ENCODE results near the gene DR1.

The DR1 gene

DNA sequence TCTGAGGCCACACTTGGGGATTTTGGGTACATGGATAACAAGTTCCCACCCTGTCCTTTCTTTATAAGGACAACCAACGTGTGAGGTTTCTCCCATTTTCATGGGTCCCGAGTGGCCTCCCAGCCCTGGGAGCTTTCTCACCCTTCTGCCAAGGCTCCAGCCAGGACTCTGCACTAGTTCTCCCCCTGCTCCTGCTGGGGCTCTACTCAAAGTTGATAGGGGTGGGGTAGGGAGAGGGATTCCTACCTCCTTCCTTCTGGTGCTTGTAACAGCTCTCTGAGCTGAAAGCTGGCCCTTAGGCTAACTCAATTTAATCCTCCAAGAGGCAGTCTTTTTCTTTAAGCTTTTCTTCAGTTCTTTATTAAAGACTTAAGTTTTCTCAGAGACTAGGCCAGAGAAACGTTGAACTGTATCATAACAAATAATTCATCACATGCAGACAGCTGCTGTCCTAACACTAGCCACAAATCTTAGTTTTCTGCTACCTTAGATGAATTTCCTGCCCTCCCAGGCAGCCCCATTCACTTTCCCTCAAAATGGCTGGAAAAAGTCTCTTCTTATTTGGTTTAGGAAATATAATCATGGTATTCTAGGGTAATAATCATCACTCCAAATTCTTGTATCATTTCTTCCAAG is 22.4 kb upstream of the DR1 start:
- H3K4me3 ChIP-seq (ENCODE audit: low read length): no peak overlapping the region
- H3K9me3 ChIP-seq (ENCODE audit: control insufficient read depth, low read depth, low read length): no peaks in the 10 kb centered on the region
- no peak overlapping the region for H3K9ac ChIP-seq (ENCODE audit: low read length)
- H3K36me3 ChIP-seq (ENCODE audit: control insufficient read depth, low read depth, low read length): no peaks in the 10 kb centered on the region
- H3K27ac ChIP-seq (ENCODE audit: low read length): no peak overlapping the region
- H3K4me1 ChIP-seq (ENCODE audit: control insufficient read depth, low read depth, low read length): no peaks in the 10 kb centered on the region
- H3K27me3 ChIP-seq (ENCODE audit: control insufficient read depth, insufficient read depth, low read length): no peaks in the 10 kb centered on the region

DNA sequence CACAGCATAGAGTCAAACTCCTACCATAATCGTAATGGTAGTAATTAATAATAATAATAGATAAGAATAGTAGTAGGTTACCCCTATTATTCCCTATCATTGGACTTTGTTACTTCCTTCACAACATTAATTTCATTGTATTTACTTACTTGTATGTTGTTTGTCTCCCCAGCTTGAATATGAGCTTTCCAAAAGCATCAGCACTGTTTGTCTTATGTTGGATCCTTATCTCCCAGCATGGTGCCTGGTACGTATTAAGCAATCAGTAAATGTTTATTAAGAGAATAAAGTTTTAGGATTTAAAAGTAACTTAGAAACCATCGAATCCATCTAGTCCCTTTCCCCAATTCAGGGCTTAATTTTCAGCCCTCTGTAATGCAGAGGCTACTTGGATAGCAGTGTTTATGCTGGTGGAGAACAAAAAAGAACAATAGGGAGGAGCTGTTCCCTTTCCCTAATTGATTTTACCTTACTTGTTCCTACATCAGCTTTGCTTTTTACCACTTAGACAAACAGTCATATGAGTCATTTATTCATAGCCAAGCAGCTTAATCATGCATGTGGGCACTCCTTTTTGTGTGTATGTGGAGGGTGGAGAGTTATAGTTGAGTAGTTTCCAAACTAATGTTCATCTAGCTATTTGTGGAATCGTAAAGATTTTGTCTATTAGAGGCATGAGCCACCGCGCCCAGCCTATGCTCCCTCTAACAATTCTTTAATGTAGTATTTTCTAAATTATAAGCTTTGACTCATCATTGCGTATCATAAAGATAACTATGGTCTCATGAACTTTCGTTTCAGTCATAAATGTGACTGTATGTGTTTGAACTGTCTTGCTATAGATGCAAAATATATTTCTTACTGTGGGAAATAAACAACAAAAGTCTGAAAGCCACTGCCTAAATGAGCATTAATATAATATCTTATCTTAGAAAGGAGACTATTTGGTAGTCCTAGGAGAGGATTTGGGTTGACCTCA is 20.9 kb upstream of the DR1 start:
- no peaks in the 10 kb centered on the region for H3K36me3 ChIP-seq (ENCODE audit: control insufficient read depth, low read depth, low read length)
- H3K27me3 ChIP-seq (ENCODE audit: control insufficient read depth, insufficient read depth, low read length): no peaks in the 10 kb centered on the region
- H3K4me3 ChIP-seq (ENCODE audit: low read length): no peak overlapping the region
- H3K27ac ChIP-seq (ENCODE audit: low read length): no peak overlapping the region
- H3K4me1 ChIP-seq (ENCODE audit: control insufficient read depth, low read depth, low read length): no peaks in the 10 kb centered on the region
- H3K9me3 ChIP-seq (ENCODE audit: control insufficient read depth, low read depth, low read length): no peaks in the 10 kb centered on the region
- no peak overlapping the region for H3K9ac ChIP-seq (ENCODE audit: low read length)

DNA sequence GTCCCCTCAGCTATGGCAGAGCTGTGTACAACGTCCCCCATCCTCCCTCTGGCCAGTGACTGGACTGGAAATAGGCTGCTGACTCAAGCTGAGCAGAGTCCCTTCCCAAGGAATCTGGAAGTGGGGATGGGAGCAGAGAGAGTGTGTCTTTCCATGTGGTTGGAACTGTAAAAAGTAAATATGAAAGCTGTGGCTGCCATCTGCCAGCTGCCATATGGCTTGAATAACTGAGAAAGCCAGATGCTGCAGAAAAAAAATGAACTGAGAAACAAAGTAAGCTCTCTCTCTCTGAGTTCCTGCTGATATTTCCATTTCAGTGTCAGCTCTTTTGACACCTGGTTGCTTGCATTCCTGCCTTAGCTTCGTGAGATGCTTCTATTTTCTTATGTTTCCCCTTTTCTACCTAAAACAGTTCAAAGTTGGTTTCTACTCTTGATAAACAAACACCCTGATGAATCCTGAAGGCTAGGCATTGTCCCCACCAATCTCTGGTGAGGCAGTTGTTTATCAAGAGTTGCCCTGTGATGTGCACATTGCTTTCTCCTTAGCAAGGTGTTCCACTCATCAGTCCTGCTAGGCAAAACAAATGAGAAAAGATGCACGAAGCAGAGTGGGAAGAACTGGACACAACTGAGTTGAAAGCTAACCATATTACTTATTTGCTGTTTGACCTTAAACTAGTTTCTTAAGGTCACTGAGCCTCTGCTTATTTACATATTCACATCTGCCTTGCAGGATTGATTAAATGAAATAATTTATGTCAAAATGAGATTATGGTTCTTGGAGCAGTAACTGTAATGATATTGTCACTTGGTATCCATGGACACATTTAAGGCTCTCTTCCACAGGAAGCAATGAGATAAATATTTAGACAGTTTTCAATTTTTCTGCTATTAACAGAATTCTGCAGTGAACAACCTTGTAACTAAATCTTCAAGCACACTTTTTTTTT is 16.6 kb upstream of the DR1 start:
- Histone ChIP-seq H3K4me1 (ENCODE audit: control insufficient read depth, low read depth, low read length) (peaks cover 5% of the 10 kb centered on the region), H3K9ac (ENCODE audit: low read length) (no peak overlapping the region), H3K9me3 (ENCODE audit: control insufficient read depth, low read depth, low read length) (no peaks in the 10 kb centered on the region), H3K27me3 (ENCODE audit: control insufficient read depth, insufficient read depth, low read length) (no peaks in the 10 kb centered on the region), H3K36me3 (ENCODE audit: control insufficient read depth, low read depth, low read length) (no peaks in the 10 kb centered on the region), H3K4me3 (ENCODE audit: low read length) (no peak overlapping the region), H3K27ac (ENCODE audit: low read length) (no peak overlapping the region)

DNA sequence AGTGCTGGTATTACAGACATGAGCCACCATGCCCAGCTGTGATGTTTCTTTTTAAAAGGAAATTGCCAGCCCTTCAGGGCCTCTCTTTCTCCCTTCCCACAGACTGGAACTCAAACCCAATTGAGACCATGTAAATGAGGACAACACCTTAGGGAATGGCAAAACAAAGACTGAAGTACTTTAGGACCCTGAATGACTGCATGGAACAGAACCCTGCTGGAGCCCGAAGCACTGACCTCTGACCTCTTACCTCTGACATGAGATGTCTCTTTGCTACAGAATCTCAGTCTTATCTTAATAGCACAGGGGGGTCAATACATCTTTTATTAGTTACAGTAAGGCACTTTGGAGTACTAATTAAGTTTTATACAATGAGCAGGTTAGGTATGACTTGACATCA is 15.5 kb upstream of the DR1 start:
- no peak overlapping the region for H3K9ac ChIP-seq (ENCODE audit: low read length)
- no peaks in the 10 kb centered on the region for H3K9me3 ChIP-seq (ENCODE audit: control insufficient read depth, low read depth, low read length)
- H3K27ac ChIP-seq (ENCODE audit: low read length): no peak overlapping the region
- peaks cover 5% of the 10 kb centered on the region for H3K4me1 ChIP-seq (ENCODE audit: control insufficient read depth, low read depth, low read length)
- H3K36me3 ChIP-seq (ENCODE audit: control insufficient read depth, low read depth, low read length): no peaks in the 10 kb centered on the region
- no peaks in the 10 kb centered on the region for H3K27me3 ChIP-seq (ENCODE audit: control insufficient read depth, insufficient read depth, low read length)
- no peak overlapping the region for H3K4me3 ChIP-seq (ENCODE audit: low read length)

DNA sequence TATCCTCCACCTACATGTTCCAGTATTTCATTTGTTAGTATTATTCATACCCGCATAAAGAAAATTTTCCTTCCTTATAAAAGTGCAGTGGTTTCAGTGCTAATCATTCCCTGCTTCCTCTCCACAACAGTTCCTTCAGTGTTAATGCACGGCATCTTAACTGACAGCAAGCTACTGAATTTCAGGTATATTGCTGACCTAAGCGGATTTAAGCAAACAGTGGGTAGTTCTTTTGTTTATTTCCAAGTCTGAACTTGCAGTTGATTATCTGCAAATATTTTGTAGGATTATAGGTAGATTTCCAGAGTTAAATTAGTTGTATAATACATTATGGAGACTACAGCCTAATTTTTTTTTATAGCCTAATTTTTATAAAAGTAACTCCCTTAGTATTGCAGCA is 15.1 kb upstream of the DR1 start:
- Histone ChIP-seq H3K4me3 (ENCODE audit: low read length) (no peak overlapping the region), H3K27ac (ENCODE audit: low read length) (no peak overlapping the region), H3K4me1 (ENCODE audit: control insufficient read depth, low read depth, low read length) (peaks cover 5% of the 10 kb centered on the region), H3K27me3 (ENCODE audit: control insufficient read depth, insufficient read depth, low read length) (no peaks in the 10 kb centered on the region), H3K9me3 (ENCODE audit: control insufficient read depth, low read depth, low read length) (no peaks in the 10 kb centered on the region), H3K9ac (ENCODE audit: low read length) (no peak overlapping the region), H3K36me3 (ENCODE audit: control insufficient read depth, low read depth, low read length) (no peaks in the 10 kb centered on the region)

DNA sequence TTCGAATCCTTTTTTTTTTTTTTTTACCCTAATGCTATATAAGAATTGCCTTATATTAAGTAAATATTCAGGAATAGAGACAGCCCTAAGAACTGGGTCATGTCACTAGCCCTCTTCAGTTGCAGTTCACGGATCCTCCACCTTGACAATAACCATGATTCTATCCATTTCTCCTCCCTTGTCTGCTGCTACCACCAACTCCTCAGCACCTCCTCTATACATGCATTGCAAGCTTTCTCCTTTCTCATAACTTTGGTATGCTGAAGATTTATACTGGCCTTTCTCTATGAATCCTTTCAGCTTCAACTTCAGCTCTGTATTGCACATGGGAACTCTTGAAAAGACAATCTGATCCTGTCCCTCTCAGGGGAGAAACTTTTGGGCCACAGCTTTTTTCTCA is 14.3 kb upstream of the DR1 start:
- Histone ChIP-seq H3K9me3 (ENCODE audit: control insufficient read depth, low read depth, low read length) (no peaks in the 10 kb centered on the region), H3K36me3 (ENCODE audit: control insufficient read depth, low read depth, low read length) (no peaks in the 10 kb centered on the region), H3K27ac (ENCODE audit: low read length) (no peak overlapping the region), H3K4me3 (ENCODE audit: low read length) (no peak overlapping the region), H3K9ac (ENCODE audit: low read length) (no peak overlapping the region), H3K27me3 (ENCODE audit: control insufficient read depth, insufficient read depth, low read length) (no peaks in the 10 kb centered on the region), H3K4me1 (ENCODE audit: control insufficient read depth, low read depth, low read length) (peaks cover 5% of the 10 kb centered on the region)

DNA sequence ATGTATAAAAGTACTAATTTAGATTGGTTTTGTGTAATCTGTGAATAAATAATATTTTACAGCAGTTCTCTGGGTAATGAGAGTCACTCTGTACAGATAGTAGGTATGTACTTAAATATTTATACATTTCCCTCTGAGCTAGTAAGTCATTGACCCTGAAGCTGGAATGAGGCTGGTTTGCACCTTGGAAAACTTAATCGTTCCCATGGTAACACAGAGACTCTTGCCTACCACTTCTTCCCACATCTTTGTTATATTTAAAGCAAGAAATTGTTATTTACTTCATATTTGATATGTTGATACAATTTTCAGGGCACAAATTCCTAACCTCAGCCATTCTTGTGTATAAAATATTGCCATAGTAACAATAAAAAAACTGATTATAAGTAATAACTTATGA is 13.3 kb upstream of the DR1 start:
- H3K9ac ChIP-seq (ENCODE audit: low read length): no peak overlapping the region
- no peak overlapping the region for H3K4me3 ChIP-seq (ENCODE audit: low read length)
- H3K27me3 ChIP-seq (ENCODE audit: control insufficient read depth, insufficient read depth, low read length): no peaks in the 10 kb centered on the region
- H3K4me1 ChIP-seq (ENCODE audit: control insufficient read depth, low read depth, low read length): peaks cover 5% of the 10 kb centered on the region
- H3K36me3 ChIP-seq (ENCODE audit: control insufficient read depth, low read depth, low read length): no peaks in the 10 kb centered on the region
- no peak overlapping the region for H3K27ac ChIP-seq (ENCODE audit: low read length)
- no peaks in the 10 kb centered on the region for H3K9me3 ChIP-seq (ENCODE audit: control insufficient read depth, low read depth, low read length)

DNA sequence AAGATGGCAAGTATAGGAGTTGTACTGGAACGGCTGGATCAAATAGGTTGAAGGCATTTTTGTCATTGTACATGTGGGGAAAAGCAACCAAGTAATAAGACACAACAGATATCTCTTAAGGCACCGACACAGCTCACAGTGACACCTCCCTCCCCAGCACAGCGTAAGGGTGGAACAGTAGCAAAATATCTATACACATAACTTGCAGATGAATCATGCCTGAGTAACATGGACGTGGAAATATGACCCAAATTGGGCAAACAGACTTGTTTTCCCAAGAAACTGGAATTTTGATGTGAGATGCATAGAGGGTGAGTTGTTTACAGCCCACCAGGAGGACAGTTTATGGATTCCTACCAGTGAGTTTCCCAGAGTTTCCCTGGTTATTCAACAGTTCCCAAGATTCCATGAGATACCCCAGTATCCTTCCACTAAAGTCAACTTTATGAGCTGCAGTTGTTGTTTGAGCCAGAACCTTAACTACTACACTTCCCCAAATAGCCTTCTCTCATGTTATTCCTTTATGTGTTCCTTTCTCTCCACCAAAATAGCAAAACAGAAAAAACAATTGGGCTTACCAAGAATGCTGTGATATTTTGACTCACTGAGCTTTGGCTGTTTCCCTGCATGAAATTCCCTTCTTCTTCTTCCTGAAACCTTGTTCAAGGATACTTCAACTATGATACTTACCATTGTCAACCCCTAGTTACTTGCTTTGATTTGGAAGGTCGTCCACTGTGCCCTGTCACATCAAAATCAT is 7.1 kb upstream of the DR1 start:
- no peaks in the 10 kb centered on the region for H3K27me3 ChIP-seq (ENCODE audit: control insufficient read depth, insufficient read depth, low read length)
- H3K4me3 ChIP-seq (ENCODE audit: low read length): no peak overlapping the region
- no peaks in the 10 kb centered on the region for H3K4me1 ChIP-seq (ENCODE audit: control insufficient read depth, low read depth, low read length)
- H3K9me3 ChIP-seq (ENCODE audit: control insufficient read depth, low read depth, low read length): no peaks in the 10 kb centered on the region
- no peaks in the 10 kb centered on the region for H3K36me3 ChIP-seq (ENCODE audit: control insufficient read depth, low read depth, low read length)
- no peak overlapping the region for H3K9ac ChIP-seq (ENCODE audit: low read length)
- H3K27ac ChIP-seq (ENCODE audit: low read length): no peak overlapping the region

DNA sequence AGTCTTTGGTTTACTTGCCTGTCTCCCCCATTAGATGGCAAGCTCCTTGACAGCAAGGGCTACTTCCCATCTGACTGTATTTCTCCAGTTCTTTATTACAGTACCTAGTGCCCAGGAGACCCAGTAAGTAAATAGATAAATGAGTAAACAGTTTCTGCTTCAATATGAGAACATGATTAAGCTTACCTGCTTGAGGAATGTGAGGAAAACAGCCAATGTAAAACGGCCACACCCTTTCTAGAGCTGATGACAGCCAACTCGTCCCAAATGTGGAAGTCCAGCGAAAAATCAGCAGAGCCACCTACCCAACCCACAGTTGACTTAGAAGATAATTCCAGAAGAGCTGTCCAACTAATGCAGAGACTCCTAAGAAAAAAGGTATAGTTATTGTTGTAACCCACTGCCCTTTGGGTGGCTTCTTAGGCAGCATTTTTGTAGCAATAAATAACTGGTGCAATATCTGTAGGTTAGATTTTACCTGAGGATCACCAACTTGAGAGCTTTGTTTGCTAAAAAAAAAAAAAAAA is 6.5 kb upstream of the DR1 start:
- Histone ChIP-seq H3K27ac (ENCODE audit: low read length) (no peak overlapping the region), H3K9me3 (ENCODE audit: control insufficient read depth, low read depth, low read length) (no peaks in the 10 kb centered on the region), H3K9ac (ENCODE audit: low read length) (no peak overlapping the region), H3K36me3 (ENCODE audit: control insufficient read depth, low read depth, low read length) (no peaks in the 10 kb centered on the region), H3K4me1 (ENCODE audit: control insufficient read depth, low read depth, low read length) (no peaks in the 10 kb centered on the region), H3K4me3 (ENCODE audit: low read length) (no peak overlapping the region), H3K27me3 (ENCODE audit: control insufficient read depth, insufficient read depth, low read length) (no peaks in the 10 kb centered on the region)

DNA sequence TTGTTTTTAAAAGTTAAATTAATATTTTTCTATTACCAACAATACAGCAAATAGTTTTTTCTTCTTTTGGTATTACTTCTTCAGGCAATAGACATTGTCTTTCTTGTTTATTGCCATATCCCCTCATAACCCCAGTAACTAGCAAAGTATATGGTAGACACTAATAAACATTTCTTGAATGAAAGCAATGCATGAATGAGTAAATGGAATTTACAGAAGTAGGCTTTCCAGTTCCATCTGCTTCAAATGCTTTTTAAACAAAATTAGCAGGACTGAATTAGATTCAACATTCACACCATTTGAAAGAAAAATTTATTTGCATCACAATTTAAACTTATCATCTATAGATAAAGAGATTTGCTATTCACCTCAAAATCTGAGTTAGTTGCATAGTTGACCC is 5.6 kb upstream of the DR1 start:
- Histone ChIP-seq H3K27me3 (ENCODE audit: control insufficient read depth, insufficient read depth, low read length) (no peaks in the 10 kb centered on the region), H3K36me3 (ENCODE audit: control insufficient read depth, low read depth, low read length) (no peaks in the 10 kb centered on the region), H3K9ac (ENCODE audit: low read length) (no peak overlapping the region), H3K4me3 (ENCODE audit: low read length) (no peak overlapping the region), H3K27ac (ENCODE audit: low read length) (no peak overlapping the region), H3K4me1 (ENCODE audit: control insufficient read depth, low read depth, low read length) (no peaks in the 10 kb centered on the region), H3K9me3 (ENCODE audit: control insufficient read depth, low read depth, low read length) (no peaks in the 10 kb centered on the region)
